ENCODE results near the gene DDX6.
"Not testable (repeated sequence)": the region's sequence is repeated elsewhere in the genome, so short reads cannot be mapped to it uniquely, and the experiment has no call there.

Gene DDX6, protein sequence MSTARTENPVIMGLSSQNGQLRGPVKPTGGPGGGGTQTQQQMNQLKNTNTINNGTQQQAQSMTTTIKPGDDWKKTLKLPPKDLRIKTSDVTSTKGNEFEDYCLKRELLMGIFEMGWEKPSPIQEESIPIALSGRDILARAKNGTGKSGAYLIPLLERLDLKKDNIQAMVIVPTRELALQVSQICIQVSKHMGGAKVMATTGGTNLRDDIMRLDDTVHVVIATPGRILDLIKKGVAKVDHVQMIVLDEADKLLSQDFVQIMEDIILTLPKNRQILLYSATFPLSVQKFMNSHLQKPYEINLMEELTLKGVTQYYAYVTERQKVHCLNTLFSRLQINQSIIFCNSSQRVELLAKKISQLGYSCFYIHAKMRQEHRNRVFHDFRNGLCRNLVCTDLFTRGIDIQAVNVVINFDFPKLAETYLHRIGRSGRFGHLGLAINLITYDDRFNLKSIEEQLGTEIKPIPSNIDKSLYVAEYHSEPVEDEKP

DNA sequence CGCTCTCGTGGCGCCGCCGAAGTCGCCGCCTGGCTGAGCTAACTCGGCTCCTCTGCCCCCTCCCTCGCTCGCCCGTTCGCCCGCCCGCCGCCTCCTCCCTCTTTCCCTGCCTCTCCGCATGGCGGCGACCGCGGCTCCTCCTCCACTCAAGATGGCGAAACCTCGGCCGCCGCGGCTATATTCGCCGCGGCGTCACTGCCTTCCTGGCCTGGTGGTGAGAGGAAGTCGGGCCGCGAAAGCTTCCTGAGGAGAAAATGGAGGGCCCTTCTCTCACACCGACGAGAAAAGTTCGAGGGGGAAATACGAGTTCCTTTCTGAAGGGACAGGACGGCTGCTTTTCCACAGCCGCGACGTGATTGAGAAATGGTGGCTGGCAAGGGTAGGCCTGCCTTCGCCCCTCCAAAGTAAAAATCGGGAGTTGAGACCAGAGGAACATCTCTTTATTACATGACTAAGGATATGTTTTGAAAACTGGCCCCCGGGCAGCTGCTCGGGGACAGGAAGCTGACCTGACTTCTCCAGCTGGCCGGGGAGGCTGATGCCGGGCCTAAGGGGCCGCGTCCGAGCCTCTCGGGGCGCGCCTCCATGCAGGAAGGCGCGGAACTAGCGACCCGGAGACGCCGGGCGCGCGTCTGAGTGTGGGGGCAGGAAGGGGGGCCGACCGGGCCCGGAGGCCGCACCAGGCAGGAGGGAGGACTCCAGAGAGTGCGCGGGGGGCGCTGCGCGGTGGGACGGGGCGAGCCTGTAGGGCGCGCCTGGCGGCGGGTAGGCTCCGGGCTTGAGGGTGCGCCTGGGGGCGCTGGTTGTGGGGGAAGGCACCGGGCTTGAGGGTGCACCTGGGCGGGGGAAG lies at the start of gene DDX6:
Gene DDX6, minus strand, starts transcription at position 54 of the 850 bp plus-strand sequence. CDS start 4,913 bp downstream, outside the sequence.
- DNase-seq (ENCODE audit: insufficient read length, low spot score) = peak; percentile 75
- TF ChIP-seq POLR2A (IDR thresholded peaks at IDR 0.05; ENCODE audit: low read depth, low read length) = peak; percentile 75
- FAIRE-seq = no peak

DNA sequence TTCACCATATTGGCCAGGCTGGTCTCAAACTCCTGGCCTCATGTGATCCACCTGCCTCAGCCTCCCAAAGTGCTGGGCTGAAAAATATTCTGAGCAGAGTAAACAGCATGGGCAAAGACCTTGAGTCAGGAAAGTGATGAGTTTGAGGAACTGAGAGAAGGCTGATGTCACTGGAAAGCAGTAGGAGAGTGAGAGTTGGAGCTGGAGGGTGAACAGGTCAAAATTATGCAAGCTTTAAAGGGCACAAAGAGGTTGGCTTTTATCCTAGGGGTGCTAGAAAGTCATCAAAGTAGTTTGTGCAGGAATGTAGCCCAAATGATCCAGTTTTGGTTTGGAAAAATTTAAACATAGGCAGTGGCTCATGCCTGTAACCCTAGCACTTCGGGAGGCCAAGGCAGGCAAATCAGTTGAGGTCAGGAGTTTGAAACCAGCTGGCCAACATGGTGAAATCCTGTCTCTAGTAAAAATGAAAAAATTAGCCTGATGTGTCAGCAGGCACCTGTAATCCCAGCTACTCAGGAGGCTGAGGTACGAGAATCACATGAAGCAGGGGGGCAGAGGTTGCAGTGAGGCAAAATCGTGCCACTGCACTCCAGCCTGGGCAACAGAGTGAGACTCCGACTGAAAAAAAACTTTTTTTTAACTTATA lies 48.1 kb upstream of the DDX6 start:
- DNase-seq (ENCODE audit: insufficient read length, low spot score) (no peak), FAIRE-seq (no peak)
- no peak for TF ChIP-seq POLR2A (IDR thresholded peaks at IDR 0.05; ENCODE audit: low read depth, low read length)

DNA sequence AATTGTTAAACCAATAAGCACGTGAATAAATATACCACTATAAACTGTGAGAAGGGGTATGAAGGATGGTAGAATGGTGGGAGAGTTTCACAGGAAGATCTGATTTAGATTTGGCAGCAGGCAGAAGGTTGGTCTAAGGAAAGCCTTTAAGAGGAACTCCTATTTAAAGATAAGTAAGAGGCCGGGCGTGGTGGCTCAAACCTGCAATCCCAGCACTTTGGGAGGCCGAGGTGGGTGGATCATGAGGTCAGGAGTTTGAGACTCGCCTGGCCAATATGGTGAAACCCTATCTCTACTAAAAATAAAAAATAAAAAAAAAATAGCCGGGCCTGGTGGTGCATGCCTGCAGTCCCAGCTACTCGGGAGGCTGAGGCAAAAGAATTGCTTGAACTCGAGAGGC lies 46.9 kb upstream of the DDX6 start:
- DNase-seq (ENCODE audit: insufficient read length, low spot score) (no peak), FAIRE-seq (no peak)
- TF ChIP-seq POLR2A (IDR thresholded peaks at IDR 0.05; ENCODE audit: low read depth, low read length) = no peak

DNA sequence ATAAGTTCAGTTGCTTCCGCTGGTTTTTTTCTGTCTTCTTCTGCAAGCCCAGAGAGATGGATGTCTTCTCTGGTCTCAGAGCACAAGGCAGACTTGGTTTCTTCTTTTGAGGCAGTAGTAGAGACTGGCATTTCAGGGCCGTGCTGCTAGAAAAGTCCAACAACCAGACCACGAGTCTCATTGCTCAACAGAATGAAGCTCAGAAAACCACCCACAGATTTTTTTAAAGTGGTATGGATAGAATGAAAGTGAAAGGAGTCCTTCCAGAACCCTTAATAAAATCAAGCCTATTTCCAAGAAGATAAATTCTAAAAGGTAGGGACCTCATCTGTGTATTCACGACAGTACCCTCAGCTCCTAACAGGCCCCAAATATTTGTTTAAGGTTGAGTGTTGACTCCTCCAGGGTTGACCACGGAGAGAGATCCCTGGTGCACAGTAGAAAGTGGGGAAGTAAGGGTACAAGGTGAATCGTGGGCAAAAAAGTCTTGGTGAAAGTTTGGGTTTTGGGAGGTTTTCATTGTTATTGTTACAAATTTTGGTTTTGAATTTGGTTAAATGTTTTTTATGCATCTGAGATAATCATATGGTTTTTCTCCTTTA lies 43.6 kb upstream of the DDX6 start:
- FAIRE-seq = no peak
- TF ChIP-seq POLR2A (IDR thresholded peaks at IDR 0.05; ENCODE audit: low read depth, low read length) = no peak
- no peak for DNase-seq (ENCODE audit: insufficient read length, low spot score)

DNA sequence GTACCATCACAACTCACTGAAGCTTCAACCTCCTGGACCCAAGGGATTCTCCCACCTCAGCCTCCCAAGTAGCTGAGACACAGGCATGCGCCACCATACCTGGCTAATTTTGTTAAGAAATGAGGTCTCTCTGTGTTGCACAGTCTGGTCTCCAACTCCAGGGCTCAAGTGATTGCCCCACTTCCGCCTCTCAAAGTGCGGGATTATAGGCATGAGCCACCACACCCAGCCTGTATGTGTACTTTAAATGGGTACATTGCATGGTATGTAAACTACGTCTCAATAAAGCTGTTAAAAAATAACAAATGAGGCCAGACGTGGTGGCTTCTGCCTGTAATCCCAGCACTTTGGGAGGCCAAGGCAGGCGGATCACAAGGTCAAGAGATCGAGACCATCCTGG lies 36.2 kb upstream of the DDX6 start:
- DNase-seq (ENCODE audit: insufficient read length, low spot score) (no peak), FAIRE-seq (no peak)
- no peak for TF ChIP-seq POLR2A (IDR thresholded peaks at IDR 0.05; ENCODE audit: low read depth, low read length)

DNA sequence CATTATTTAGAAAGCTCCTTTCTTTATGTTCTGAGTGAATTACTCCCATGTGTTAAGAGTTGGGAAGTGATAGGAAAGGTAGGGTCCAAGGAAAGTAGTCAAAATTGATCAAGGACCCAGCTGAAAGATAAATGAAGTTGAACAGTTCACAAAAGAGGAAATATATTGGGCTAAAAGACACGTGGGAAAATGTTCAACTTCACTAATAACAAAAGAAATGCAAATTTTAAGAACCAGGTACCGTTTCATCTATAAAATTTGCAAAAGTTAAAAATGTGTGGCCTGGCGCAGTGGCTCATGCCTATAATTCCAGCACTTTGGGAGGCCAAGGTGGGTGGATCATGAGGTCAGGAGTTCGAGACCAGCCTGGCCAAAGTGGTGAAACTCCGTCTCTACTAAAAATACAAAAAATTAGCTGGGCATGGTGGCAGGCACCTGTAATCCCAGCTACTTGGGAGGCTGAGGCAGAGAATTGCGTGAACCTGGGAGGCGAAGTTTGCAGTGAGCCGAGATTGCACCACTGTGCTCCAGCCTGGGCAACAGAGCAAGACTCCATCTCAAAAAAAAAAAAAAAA lies 32.1 kb upstream of the DDX6 start:
- DNase-seq (ENCODE audit: insufficient read length, low spot score); FAIRE-seq: not testable (repeated sequence)

GRCh38 chr11:118820412-118821357 lies 29.7 kb upstream of the DDX6 start:
- FAIRE-seq (peak; percentile 85), DNase-seq (ENCODE audit: insufficient read length, low spot score) (peak; percentile 59)
- no peak for TF ChIP-seq POLR2A (IDR thresholded peaks at IDR 0.05; ENCODE audit: low read depth, low read length)

GRCh38 chr11:118820025-118820379 lies 29.0 kb upstream of the DDX6 start:
- FAIRE-seq; DNase-seq (ENCODE audit: insufficient read length, low spot score): not testable (repeated sequence)

DNA sequence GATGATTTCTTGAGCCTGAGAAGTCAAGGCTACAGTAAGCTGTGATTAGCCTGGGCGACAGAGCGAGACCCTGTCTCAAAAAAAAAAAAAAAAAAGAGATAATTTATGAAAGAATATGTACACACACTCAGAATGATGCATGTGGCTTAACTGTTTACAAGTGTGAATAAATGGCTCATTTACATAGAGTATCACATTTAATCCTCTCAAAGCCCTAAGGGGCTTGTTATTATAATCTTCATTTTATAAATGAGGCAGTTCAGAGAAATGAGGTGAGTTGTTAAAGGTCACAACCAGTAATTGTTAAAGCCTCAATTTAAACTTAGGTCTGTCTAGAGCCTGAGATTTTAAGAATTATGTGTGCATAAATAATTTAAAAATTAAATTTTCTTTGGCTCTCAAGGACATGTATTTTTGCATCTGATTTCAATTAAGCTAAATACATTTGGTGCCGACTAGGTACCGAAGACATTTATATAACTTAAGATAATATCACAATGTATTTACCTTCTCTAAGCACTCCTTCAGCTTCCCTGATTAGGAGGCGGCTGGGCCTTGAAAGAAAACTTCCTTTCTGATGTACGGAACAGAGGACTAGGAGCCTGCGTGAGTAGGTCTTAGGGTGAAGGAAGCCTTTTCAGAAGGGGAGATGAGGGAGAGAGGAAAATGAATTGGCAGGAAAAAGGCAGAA lies 28.5 kb upstream of the DDX6 start:
- TF ChIP-seq POLR2A (IDR thresholded peaks at IDR 0.05; ENCODE audit: low read depth, low read length) = no peak
- FAIRE-seq (no peak), DNase-seq (ENCODE audit: insufficient read length, low spot score) (no peak)

GRCh38 chr11:118818130-118818529 lies 27.2 kb upstream of the DDX6 start:
- no peak for TF ChIP-seq POLR2A (IDR thresholded peaks at IDR 0.05; ENCODE audit: low read depth, low read length)
- FAIRE-seq = no peak

GRCh38 chr11:118813551-118813950 lies 22.6 kb upstream of the DDX6 start:
- TF ChIP-seq POLR2A (IDR thresholded peaks at IDR 0.05; ENCODE audit: low read depth, low read length) = no peak
- FAIRE-seq (no peak), DNase-seq (ENCODE audit: insufficient read length, low spot score) (no peak)

More at GRCh38 chr11:118818130-118818529, 27.2 kb upstream of the DDX6 start:
- no peak for DNase-seq (ENCODE audit: insufficient read length, low spot score)

GRCh38 chr11:118812485-118812884 lies 21.5 kb upstream of the DDX6 start:
- TF ChIP-seq POLR2A (IDR thresholded peaks at IDR 0.05; ENCODE audit: low read depth, low read length) = no peak
- DNase-seq (ENCODE audit: insufficient read length, low spot score) (no peak), FAIRE-seq (no peak)
